Amniotic stem cell (primary cell): ENCODE measurements around the gene CLDN9.

ENCODE experiments used
- DNase-seq: peaks from one replicate; lab custom pipeline; 2025; lab: John Stamatoyannopoulos, UW

Gene CLDN9

DNA sequence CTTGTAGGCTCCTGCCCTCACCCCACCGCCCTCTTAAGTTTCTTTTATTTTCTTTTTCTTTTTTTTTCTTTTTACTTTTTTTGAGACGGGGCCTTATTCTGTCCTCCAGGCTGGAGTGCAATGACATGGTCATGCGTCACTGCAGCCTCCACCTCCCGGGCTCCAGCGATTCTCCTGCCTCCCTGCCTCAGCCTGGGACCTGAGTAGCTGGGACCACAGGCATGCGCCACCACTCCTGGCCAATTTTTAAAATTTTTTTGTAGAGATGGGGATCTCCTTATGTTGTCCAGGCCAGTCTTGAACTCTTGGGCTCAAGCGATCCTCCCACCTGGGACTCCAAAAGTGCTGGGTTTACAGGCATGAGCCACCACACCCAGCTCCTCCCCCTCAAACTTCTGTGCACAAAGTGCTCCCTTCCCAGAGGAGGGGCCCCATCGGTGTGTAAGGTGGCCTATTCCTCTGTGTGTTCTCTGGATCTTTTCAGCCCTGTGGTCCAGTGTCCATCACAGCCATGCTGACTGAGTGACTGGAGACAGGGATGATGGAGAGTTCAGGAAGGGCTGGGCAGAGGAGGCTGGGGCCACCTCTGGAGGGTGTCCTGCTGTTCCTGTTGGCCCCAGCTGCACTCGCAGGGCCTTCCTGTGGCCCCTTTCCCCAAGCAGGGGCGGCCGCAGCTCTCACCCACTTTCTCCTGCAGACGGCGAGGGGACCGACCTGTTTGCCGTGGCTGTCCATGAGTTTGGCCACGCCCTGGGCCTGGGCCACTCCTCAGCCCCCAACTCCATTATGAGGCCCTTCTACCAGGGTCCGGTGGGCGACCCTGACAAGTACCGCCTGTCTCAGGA is 43.8 kb downstream of the CLDN9 start:
- no peak for DNase-seq

DNA sequence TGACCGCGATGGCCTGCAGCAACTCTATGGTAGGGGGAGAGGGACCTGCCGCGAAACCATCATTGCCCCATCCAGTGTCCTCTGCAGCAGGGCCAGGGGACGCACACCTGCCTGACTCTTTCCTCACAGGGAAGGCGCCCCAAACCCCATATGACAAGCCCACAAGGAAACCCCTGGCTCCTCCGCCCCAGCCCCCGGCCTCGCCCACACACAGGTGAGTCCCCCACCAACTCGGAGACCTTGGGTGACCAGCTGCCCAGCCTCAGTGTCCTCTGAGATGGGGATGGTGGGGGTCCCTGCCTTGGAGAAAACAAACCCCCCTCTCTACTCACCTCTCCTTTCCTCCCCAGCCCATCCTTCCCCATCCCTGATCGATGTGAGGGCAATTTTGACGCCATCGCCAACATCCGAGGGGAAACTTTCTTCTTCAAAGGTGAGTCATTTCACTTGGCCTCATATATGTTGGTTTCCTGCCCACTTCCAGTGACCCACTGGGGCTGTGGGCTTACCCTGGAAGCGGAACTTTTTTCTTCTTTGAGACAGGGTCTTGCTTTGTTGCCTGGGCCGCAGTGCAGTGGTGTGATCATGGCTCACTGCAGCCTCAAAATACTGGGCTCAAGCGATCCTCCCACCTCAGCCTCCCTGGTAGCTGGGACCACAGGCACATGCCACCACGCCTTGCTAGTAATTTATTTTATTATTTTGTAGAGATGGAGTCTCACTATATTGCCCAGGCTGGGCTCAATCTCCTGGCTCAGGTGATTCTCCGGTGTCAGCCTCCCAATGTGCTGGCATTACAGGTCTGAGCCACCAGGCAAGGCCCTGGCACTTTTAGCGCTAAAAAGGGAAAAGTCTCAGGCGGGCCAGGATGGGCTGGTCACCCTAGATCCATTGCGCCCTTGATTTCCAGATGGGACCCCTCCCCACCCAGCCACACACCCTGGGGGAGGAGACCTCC is 44.7 kb downstream of the CLDN9 start:
- no peak for DNase-seq

DNA sequence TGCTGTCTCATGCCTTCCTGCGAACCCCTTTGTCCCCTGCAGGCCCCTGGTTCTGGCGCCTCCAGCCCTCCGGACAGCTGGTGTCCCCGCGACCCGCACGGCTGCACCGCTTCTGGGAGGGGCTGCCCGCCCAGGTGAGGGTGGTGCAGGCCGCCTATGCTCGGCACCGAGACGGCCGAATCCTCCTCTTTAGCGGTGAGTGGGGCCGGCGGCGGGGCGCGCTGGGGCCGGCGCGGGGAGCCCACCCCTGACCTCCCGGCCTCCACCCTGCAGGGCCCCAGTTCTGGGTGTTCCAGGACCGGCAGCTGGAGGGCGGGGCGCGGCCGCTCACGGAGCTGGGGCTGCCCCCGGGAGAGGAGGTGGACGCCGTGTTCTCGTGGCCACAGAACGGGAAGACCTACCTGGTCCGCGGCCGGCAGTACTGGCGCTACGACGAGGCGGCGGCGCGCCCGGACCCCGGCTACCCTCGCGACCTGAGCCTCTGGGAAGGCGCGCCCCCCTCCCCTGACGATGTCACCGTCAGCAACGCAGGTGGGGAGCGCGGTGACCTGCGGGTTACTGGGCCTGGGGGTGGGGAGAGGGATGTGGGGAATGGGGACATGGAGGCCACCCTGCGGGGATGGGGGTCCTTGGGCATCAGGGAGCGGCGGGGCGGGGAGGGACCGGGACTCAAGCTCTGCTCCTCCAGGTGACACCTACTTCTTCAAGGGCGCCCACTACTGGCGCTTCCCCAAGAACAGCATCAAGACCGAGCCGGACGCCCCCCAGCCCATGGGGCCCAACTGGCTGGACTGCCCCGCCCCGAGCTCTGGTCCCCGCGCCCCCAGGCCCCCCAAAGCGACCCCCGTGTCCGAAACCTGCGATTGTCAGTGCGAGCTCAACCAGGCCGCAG is 45.7 kb downstream of the CLDN9 start:
- DNase-seq, result no peak

DNA sequence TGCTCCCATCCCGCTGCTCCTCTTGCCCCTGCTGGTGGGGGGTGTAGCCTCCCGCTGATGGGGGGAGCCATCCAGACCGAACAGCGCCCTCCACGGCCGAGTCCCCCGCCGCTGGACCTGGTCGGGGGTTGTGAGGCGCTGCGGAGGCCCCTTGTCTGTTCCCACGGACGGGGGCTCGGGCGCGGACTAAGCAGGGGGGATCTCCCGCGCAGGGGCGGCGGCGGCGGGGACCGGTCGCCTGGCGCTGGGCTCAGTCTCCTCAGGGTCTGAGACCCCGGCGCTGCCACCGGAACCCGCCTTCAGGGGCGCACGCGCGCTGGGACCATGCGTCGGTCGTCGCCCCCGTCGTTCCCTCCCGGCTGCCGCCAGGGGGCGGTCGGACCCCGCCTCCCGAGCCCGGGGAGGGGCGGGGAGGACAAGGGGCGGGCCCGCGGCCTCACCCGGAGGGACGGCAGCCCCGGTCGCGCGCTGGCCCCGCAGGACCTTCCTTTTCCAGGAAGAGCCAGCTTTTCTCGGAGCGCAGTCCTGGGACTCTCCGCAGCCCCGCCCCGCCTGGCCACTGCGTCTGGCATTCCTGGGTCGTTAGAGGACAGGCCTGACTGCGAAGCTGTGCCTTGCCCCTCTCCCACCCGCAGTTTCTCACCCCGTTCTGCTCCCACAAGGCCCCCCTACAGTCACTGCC is 46.5 kb downstream of the CLDN9 start:
- DNase-seq, result peak; percentile 86

DNA sequence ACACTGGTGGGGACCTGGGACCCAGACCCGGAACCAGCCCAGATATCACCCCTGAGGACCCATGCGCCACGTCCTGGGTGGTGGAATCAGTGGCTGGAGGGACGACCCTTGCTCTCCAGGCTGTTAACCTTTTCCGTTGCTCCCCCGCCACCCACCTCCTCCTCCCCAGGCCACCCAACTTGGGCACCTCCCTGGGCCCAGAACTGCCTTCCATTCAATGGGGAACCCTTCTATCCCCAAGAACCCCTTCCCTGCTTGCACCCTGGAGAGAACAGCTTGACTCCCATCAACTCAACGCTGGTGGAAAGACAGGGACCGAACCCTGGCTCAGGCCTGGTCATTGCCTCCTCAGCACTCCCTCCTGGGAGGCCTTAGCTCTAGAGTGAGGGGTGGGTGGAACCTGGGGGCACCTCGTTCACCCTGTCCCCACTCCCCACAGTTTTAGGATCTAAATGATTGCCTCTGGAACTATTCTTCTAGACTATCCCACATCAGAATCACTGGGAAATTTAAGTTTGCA is 47.1 kb downstream of the CLDN9 start:
- no peak for DNase-seq

DNA sequence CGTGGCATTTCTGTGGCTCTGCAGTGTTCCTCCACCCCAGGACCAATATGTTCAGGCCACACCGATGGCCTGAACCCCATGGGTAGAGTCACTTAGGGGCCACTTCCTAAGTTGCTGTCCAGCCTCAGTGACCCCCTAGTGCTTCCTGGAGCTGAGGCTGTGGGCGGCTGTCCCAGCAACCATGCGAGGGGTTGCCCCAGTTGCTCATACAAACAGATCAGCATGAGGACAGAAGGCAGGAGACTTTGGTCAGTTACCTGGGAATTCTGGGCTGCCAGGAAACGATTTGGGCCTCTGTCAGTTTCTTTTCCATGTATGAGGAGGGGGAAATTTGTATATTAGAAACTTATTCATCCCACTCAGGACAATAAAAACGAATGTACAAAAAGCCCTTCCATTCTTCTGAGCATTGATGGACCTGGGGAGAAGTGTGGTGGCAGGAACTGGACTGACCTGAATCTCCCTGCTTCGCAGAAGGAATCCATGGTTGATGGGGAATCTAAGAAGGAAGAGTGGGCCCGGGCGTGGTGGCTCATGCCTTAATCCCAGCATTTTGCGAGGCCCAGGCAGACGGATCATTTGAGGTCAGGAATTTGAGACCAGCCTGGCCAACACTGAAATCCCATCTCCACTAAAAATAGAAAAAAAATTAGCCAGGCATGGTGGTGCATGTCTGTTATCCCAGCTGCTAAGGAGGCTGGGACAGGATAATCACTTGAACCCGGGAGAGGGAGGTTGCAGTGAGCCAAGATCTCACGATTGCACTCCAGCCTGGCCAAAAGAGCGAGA is 47.8 kb downstream of the CLDN9 start:
- no peak for DNase-seq

DNA sequence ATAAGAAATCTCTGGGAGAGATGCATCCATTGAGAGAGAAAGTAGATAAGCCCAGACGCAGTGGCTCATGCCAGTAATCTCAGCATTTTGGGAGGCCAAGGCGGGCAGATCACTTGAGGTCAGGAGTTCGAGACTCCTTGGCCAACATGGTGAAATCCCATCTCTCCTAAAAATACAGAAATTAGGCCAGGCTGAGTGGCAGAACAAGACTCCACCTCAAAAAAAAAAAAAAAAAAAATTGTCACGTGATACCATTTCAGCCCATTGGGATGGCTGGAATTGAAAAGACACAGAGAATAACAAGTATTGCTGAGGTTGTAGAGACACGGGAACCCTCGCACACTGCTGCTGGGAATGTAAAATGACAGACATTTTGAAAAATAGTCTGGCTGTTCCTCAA is 49.8 kb downstream of the CLDN9 start:
- no peak for DNase-seq

DNA sequence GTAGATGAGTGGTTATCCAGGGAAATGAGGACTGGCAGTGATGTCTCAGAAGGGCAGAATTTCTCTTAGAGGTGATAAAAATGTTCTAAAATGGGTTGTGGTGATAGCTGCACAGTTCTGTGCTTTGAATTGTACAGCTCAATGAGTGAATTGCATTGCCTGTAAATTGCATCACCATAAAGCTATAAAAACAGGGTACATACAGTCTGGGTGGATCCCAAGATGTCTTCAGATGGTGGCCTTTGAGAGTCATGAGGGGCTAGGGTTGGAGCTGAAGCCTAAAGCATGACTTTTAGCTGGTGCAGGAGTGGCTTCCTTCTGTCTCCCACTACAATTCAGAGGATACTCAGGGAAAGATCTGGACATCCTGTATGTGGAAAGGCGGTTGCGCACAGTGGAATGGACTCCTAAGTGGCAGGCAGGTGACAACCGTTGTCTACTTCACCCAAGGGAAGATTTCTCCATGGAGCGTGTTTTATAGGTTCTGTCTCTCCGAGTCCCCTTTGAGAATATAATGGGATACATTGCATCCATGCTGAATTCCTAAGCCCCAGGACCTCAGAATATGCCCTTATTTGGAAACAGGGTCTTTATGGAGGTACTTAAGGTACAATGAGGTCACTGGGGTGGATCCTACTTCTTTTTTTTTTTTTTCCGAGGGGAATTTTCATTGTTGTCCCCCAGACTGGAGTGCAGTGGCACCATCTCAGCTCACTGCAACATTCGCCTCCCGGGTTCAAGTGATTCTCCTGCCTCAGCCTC is 51.1 kb downstream of the CLDN9 start:
- no peak for DNase-seq
